NCI-H2171 (cell line): ENCODE results near the gene ABCC3.
A peak's percentile ranks its signal among the peaks of the same experiment; 100 is the strongest.
"Not testable (repeated sequence)": the region's sequence is repeated elsewhere in the genome, so short reads cannot be mapped to it uniquely, and the experiment has no call there.

Source experiments
- DNase-seq: peaks from one replicate; lab custom pipeline; 2025; lab: John Stamatoyannopoulos, UW

ABCC3 gene

DNA sequence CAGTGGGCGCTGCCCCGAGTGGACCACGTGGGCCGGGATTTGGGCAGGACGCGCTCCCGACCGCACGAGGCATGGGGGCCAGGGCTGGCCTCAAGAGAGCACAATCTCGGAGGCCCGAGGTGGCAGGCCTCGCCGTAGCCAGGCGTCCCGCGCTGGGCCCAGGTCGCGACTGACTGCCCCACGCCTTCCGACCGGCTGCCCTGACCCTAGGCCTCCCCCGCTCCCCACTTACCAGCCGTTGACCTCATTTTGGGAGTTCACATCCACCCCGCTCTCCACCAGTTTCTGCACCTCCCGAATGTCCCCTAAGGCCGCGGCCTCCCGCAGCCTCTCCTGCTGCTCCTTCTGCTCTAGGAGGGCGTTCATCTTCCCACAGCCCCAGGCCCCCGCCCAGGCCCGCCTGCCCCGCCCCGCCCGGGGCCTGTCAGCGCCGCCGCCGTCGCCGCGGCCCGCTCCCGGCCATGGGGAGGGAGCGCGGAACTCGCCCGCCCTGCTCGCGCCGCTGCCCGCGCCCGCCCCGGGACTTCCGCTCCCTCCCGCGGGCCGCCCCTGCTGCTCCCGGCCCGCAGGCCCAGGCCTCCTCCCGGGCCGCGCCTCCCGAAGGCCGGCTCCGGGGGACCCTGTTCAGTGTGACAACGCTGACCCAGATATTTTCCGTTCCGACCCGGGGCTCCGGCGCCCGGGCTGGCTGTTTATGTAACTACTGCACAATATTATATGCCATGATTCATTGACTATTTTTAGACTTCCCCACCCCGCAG is 72.8 kb downstream of the ABCC3 start, which contains the start of gene ANKRD40:
Gene ANKRD40 (minus strand): TSS at position 626 of the 761 bp plus-strand sequence. CDS start 260 bp downstream, at position 366.
- DNase-seq = peak; percentile 91

DNA sequence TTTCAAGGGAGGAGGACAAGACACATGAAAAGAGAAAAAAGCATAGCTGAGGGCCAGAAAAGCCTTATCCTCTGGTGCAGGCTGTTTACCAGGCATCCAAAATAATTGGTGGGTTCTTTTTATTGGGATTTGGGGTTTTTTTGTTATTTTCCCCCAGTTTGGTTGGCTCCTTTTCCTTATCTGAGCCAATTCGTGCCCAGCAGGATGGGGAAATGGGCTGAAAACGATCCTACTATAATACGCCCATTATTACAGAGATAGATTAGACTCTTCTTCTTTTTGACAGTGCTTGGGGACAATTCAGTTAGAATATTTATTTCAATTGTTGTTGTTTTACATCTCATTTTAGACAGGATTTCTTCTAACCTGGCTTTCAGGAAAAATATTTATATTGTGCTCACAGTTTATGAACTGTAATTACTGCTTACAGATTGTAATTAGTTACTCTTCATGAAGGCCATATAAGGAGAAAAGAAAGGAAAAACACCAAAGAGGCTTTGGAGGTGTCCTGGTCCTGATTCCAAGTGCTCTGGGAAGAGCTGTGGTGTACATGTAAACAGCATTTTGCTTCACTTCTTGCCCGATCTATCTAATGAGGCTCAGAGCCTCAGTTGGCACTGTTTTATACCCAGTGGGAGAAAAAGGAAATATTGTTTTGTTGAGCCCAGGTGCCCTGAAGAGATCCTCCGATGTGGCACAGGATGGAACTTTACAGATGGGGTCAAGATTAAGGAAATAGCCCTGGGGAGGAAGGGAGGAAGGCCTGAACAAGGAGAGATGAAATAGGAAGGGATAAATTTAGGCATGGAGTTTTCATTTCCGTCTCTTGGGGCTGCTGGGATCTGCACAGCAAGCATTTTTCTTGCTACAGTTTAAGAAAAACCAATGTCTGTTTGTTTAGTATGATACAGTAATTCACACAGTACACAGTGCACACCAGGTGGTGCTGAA is 73.6 kb downstream of the ABCC3 start:
- DNase-seq = no peak

DNA sequence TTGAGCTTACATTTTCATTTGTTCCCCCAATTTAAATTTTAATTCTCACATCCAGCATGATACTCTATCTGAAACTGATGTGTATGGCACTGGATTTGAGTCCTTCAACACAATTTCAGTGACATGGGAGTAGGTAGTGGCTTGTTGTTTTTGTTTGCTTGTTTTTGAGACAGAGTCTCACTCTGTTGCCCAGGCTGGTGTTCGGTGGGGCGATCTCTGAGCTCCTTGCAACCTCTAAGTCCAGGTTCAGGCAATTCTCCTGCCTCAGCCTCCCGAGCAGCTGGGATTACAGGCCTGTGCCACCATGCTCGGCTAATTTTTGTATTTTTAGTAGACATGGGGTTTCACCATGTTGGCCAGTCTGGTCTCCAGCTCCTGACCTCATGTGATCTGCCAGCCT is 74.4 kb downstream of the ABCC3 start:
- not testable (repeated sequence) for DNase-seq

DNA sequence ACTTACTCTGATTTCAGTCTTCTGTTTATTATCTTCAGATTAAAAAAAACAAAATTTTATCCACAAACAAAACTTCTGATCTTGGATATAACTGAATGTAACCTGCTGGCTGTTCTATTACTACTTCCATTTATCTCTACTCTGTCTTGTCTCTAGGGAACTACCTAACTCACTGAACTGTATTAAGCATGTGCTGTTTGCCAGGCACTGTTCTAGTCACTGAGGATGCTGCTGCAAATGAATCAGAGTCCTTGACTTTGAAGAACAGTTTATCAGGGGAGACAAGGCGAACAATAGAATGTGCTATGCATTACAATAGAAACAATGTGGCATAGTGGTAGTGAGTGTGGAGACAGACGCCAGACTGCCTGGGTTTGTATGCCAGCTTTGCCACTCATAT is 75.3 kb downstream of the ABCC3 start:
- DNase-seq = no peak

DNA sequence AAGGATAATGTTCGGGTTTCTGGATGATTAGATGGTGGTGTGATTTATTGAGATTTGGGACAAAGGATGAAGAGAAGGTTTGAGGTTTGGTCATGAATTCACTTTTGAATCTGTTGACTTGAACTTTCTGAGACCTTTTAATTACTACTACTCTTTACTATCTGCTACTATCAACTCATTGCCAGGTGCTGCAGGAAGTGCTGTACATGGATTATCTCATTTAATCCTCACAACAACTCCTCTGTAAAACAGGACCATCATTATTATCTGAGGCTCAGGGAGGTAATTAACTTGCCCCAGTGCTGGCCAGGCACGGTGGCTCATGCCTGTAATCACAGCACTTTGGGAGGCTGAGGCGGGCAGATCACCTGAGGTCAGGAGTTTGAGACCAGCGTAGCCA is 76.0 kb downstream of the ABCC3 start:
- no peak for DNase-seq

DNA sequence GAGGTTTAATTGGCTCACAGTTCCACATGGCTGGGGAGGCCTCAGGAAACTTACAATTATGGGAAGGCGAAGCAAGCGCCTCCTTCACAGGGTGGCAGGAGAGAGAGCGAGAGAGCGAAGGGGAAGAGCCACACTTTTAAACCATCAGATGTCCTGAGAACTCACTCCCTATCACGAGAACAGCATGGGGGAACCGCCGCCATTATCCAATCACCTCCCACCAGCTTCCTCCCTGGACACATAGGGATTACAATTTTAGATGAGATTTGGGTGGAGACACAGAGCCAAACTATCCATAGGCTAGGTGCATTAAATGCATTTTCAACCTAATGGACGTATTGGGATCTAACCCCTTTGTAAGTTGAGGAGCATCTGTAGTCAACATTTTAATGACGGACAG is 78.0 kb downstream of the ABCC3 start:
- DNase-seq = no peak

DNA sequence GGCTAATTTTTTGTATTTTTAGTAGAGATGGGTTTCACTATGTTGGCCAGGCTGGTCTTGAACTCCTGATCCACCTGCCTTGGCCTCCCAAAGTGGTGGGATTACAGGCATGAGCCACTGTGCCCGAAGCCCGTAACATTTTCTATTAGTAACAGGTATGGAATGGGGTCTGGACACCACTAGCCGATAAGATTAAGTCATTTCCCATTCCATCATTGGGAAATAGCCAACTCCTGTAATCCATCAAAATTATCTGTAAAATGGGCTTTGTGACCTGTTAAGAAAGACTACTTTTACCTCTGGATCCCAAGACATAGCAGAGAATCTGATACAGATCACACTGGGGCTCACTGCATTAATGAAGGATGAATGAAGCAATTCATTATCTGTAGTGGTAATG is 80.8 kb downstream of the ABCC3 start:
- DNase-seq = no peak

DNA sequence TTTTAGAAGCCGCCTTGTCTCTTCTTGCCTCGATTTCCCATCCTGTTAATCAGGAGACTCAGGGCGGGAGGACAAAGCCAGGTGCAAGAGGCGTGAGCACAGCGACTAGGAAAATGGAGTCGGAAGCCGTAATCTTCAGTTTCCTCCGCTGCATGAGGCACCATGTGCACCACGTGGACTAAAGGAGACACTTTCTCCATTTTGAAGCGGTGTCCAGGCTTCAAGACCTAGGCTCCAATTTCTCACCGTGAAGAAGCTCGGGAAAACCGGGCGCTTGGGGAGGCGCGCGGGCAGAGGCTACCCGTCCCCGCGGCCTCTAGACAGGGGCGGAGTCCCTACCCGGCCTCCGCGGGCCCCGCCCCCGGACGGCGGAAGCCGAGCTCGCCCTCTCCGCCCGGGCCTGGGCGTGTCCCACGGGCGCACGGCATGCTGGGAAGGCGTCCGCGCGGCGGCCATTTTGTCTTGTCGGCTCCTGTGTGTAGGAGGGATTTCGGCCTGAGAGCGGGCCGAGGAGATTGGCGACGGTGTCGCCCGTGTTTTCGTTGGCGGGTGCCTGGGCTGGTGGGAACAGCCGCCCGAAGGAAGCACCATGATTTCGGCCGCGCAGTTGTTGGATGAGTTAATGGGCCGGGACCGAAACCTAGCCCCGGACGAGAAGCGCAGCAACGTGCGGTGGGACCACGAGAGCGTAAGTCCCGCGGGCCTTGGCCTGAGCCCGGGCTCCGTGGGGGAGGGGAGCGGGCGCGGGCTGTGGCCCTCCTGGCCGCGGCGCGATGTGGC is 84.7 kb downstream of the ABCC3 start, which contains the start of gene LUC7L3:
Gene LUC7L3 (plus strand): TSS at position 460 of the 780 bp plus-strand sequence. CDS start 130 bp downstream, at position 590.
- peak; percentile 96 for DNase-seq

DNA sequence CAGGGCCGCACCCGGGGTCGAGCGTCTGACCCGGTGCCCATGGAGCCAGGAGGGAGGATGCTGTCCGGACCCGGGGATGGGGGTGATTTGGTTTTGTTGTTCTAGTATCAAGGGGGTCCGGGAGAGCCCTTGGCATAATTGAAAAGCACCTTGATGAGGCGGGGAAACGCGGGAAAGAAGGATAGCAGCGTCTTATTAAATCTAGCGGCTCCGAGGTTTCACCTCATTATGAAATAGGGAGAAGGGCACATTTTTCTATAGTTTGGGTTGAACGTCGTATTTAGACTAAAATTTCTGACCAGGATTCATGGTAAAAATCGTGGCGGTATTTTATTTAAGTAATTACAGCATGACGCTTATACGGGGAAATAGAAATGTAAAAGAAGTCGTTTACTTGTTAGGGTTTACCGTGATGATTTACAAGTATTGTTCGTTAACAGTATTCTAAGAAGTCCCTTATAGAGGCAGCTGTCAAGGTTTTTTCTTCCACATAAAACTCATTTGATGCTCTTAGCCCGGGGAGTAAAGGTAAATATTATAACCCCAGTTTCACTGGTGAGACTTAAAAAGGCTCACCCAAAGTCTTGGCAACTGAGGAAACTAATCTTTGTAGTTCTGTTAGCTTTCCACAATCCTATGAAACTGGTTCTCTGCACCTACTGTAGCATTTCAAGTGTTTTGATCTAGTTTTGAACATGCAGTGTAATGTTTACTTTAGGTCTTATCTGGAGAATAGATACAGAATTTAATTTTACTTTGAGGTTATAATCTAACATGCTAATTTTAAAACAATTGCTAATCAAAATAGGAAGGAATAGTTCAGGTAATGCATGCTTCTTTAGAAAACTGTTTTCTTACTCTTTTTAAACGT is 85.5 kb downstream of the ABCC3 start:
- DNase-seq = peak; percentile 51

DNA sequence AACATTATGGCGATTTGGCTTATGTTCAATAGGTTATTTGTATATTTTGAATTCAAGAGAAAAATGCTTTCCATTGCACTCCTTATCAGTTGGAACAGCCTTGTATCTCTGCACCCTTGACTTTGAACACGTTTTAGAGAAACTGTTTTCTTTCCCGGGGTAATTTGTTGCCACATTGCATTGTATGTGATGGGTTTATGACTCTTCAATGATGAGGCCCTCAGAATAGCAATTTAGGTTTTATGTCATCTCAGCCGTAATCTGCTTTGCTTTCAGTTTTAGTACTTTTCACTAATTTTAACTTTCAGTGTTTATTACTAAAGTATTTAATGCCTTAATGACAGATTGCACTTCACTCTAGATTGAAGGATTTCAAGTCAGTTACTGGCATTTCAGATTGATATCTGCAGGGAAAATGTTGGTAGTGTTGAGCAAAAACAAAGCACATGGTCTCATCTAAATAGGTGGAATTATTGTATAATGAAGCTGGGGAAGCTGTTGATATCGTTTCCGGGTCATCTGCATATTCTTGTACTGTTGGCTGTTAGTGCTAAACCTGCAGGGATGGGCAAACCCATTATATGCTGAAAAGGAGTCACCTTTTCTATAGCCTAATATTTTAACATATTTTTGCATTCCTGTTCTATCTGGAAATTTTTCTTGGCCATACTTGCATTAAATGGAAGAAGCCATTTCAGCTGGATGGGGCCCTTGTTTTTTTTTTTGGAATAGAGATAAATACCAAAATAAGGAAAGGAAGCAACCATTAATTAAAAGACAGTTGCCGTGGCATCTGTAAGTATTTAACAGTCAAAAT is 86.7 kb downstream of the ABCC3 start:
- no peak for DNase-seq

DNA sequence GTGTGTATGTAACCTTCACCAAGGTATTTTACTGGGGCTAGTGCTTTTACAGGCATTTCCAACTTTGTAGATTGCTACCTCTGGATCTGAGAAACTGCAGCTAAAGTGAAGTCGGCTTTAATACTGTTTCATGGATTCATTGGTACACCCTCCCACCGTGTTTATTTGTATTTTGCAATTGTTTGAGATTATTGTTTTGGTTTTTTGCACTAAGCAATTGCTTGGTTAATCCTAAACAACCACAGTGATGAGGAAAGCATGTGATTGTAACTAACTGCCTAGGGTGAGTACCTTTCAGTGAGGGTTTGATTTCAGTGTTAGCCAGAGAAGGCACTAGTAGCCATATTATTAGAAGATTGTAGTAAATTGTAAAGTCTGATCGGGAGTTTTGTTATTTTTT is 88.1 kb downstream of the ABCC3 start:
- no peak for DNase-seq

DNA sequence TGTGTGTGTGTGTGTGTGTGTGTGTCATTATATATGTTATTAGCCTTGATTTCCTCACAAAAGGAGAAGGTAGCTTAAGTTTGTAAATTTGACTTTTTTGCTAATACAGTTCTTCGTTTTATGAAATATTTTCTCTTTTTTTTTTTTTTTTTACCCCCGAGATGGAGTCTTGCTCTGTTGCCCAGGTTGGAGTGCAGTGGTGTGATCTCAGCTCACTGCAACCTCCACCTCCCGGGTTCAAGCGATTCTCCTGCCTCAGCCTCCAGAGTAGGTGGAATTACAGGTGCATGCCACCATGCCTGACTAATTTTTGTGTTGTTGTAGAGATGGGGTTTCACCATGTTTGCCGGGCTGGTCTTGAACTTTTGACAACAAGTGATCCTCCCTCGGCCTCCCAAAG is 89.9 kb downstream of the ABCC3 start:
- DNase-seq = not testable (repeated sequence)

DNA sequence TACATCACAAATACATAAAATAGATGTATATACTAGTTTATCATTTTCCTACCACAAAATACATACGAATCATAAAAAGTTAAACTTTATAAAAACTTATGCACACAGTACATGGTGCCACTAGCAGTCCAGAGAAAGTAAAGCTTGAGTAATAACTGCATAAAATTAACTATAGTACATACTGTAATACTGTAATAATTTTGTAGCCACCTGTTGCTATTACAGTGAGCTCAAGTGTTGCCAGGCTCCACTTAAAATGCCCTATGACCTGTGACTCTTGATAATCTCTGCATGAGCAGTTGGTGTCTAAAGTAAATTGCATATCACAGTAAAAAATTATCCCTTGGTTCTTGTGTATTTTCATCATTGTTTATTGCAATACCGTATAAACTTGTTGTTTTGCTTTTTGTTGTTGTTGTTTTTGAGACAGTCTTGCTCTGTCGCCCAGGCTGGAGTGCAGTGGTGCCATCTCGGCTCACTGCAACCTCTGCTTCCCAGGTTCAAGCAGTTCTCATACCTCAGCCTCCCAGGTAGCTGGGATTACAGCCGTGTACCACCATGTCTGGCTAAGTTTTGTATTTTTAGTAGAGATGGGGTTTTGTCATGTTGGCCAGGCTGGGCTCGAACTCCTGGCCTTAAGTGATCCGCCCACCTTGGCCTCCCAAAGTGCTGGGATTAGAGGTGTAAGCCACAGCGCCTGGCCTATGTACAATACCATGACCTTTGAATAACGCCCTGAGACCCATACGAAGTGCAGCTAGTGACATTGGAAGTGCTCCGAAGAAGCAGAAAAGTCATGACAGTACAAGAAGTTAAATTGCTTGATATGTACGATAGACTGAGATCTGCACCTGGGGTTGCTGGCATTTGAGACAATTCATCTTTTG is 91.3 kb downstream of the ABCC3 start:
- DNase-seq = no peak

DNA sequence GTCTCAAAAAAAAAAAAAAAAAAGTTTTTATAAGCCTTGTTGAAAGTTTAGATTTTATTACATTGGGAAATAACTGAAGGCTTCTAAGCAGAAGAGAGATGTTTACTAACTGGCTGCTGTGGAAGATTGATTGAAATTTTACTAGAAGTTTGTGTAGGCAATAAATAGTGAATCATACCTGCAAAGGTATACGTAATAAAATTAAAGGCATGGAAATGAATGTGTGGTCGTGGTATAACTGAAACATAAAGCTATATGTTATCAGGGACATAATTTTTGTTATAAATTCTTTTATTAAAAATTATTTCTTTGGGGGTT is 93.4 kb downstream of the ABCC3 start:
- DNase-seq = no peak

DNA sequence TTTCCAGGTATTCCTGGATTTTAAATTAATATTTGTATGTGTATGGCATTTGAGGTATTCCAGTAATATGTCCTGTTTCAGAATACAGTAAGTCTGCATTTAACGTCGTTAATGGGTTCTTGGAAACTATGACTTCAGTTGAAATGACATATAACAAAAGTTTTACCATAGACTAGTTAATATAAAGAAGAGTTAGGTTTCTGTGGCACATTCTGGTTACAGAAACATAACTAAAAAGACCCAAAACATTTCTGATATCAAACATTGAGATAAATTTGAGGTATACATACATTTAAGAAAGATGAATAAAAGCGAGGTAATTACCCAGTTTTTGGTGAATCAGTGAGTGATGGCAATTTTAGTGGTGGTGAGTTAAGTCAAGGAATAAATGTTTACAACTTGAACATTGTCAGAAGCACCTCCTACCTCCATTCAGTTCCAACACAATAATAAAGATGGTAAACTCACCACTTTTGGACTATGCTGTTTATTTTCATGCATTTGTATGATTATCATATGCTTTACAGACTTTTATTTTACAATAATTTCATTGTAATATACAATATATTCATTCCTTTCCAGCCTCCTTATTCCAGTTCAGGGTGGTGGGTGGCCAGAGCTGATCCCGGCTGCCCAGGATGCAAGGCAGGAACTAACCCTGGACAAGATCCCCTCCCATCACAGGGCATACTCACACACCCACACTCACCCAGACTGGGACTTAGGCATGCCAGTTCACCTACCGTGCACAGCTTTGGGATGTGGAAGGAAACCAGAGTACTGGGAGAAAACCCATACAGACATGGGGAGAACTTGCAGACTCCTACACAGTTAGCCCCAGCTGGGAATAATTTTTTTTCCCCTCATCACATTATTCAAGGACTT is 94.4 kb downstream of the ABCC3 start:
- no peak for DNase-seq

DNA sequence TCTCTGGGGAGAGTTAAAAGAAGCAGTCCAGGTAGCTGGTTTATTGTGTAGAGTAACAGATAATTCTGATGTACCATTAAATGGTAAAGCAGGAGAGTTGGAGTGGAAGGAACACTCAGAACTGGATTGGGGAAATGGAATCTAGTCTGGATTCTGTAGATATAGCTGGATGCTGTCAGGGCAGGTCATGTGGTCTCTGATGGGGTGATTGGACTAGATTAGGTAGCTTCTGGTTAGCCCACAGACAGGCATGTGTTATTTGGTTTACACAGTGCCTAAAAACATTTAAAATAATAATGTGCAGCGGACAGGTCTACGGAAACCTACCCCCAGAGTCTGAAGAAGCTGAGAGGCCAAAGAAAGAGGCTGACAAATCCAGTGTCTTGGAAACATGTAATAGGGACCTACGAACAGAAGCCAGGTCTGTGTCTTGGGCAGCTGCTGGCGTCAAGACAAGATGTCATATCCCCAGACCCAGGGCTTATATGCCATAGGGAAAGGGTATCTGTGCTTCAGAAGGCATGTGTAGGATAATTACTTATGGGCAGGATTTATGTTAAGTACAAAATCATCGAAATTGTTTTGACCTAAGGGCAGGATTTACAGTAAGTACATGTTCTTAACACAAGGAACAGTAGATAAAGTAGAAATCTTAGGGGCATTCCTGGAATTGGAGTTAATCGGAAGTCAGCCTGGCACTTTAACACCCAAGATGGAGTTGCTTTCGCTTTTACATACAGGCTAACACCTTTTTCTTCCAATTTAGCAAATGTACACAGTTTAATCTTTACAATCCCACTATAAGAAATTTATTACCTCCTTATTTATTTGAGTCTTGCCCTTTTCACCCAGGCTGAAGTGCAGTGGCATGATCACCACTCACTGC is 97.1 kb downstream of the ABCC3 start:
- DNase-seq = no peak

DNA sequence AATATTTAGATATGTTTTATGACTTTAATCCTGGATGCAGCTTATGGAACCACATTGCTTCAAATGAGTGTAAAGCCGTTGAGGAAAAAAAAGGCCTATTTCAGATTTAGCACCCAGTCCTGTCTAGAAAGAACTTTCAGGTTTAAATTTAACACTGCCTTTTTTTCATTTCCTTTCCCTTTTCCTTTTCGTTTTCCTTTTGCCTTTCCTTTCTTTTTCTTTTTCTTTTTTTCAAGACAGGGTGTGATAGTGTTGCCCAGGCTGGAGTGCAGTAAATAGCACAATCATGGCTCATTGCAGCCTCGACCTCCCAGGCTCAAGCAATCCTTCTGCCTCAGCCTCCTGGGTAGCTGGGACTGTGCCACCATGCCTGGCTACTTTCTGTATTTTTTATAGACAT is 100.6 kb downstream of the ABCC3 start:
- DNase-seq = no peak
